GM19395 (cell line): ENCODE data around the gene NAP1L4.

Experiments
- ATAC-seq: cut with Tn5 transposase; IDR thresholded peaks from one replicate; pipeline ENCODE4 v1.9.1; 2021; ENCODE audit warnings: mild to moderate bottlenecking, moderate library complexity; ENCODE audit not compliant: unreplicated experiment

NAP1L4 gene, protein sequence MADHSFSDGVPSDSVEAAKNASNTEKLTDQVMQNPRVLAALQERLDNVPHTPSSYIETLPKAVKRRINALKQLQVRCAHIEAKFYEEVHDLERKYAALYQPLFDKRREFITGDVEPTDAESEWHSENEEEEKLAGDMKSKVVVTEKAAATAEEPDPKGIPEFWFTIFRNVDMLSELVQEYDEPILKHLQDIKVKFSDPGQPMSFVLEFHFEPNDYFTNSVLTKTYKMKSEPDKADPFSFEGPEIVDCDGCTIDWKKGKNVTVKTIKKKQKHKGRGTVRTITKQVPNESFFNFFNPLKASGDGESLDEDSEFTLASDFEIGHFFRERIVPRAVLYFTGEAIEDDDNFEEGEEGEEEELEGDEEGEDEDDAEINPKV

DNA sequence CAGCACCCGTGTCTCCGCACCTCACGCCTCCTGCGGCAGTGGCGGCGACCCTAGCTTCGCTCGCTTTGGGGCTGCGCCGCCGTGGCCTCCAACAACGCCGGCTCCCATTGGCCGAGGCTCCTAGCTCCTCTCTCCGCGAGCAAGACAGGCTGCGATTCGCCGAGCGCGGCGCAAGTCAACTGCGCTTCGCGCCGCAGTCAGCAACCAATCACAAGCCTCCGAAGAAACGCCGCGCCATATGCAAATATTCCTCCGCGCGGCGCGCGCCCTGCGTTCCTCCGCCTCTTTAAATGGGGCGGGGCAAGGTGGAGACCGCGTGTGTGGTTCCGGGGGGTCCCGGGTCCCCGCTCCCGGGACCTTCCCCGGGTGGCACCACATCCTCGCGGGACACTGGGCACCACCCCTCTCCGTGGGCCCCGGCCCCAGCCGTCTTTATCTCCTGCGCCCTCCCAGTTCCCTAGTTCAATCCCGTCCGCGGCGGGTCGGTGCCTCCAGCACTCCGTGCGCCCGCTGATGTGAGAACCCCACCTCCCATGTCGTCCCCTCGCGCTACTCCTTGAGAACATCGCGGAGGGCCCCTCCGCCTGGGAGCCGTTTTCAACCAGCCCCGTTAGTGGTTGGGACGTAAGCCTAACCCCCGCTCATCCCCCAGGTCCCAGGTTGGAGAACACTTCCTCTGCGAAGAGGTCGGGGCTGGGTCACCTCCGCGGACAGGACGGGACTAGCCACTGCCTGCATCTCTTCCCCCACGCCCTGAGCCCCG, at the start of gene NAP1L4:
TSS of gene NAP1L4 (minus strand) at position 96 of the 763 bp plus-strand sequence. CDS start 13,109 bp downstream, outside the sequence.
- ATAC-seq = peak; percentile 85

DNA sequence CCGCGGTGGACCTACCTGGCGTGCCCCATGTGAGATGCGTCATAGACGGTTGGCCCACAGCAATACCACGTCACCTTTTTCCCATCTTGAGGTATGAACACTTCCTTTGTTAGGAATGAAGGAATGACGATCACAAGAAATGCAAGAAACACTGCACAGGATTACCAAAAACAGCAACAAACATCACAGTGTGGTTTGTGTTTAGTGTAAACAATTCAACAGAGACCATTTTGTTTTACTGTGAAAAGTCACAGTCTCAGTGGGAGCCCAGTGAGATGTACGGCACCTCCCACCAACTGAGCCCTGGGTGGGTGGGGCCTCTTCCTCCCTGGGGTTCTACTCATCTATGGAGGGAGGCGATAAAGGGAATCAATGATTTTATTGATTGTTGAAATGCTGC, 48.8 kb upstream of the NAP1L4 start:
- ATAC-seq = no peak

DNA sequence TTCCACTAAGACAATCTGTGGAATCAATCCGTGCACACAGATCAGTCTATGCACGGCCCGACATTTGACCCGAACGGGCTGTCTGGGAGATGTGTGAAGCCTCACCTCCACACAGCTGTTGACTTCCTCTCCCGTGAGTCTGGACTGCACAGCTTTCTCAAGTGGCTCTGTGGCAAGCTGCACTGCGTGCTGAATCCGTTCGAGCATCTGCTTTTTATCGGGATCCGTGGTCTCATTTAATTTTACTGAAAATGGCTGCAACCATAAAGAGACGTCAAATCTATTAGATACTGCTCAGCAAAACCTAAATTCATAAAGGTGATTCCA, 45.8 kb upstream of the NAP1L4 start:
- no peak for ATAC-seq

DNA sequence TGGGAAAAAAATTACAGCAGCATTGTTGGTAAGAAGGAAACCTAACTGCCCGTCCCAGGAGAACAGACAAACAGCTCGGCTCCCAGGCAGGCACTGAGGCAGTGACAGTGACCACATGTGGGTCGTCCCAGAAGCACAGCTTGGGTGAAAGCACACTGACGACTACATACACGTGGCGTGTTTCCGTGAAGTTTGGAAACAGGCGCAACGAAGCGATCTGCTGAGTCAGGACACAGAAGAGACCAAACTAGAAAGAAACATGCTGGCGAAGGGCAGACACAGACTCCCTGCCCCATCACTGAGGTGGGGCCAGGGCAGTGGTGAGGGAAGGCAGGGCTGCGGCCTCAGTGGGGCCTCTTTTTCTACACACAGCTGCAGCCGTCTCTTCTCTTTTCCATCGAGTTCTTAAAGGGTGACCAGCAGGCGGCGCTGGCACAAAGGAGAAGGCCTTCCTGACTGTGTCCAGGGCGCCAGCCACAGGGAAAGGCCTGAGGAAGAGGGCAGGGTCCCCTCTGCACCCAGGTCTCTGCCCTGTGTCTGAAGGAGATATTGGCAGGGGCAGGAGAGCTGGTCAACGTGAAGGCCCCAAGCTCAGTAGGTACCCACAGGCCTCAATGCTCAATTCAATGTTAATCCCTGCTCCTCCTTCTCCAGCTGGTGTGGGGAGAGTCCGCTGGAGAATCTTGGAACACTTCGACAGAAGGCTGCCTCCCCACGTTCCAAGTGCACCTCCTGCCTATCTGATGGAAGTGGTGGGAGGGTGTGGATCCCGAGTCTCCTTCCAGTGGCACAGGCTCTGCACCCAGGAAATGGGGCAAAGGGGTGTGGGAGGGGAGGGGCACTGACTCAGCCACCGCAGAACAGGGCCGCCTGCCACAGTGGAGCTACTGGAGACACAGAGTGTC, 45.2 kb upstream of the NAP1L4 start:
- ATAC-seq = no peak

DNA sequence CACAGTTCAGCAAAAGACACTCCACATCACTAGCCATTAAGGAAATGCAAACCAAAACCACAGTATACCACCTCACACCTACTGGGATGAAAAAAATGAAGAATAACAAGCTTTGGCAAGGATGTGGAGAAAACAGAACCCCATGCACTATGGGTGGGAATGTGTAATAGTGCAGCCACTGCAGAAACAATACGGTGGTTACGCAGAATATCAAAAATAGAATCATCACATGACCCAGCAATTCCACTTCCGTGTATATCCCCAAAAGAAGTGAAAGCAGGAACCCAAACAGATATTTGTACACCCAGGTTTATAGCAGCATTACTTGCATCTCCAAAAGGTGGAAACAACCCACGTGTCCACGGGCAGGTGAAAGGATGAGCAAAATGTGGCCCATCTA, 44.3 kb upstream of the NAP1L4 start:
- ATAC-seq = no peak

DNA sequence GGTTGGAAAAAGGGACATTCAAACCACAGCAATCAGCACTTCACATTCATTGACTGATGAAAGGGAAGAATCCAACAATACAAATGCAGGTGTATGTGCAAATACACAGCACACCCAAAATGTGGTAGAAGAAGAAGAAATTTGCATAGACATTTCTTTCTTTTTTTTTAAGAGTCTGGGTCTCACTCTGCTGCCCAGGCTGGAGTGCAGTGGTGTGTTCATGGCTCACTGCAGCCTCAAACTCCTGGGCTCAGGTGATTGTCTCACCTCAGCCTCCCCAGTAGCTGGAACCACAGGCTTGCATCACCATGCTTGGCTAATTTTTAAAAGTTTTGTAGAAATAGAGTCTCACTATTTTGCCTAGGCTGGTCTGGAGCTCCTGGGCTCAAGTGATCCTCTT, 43.2 kb upstream of the NAP1L4 start:
- no peak for ATAC-seq

DNA sequence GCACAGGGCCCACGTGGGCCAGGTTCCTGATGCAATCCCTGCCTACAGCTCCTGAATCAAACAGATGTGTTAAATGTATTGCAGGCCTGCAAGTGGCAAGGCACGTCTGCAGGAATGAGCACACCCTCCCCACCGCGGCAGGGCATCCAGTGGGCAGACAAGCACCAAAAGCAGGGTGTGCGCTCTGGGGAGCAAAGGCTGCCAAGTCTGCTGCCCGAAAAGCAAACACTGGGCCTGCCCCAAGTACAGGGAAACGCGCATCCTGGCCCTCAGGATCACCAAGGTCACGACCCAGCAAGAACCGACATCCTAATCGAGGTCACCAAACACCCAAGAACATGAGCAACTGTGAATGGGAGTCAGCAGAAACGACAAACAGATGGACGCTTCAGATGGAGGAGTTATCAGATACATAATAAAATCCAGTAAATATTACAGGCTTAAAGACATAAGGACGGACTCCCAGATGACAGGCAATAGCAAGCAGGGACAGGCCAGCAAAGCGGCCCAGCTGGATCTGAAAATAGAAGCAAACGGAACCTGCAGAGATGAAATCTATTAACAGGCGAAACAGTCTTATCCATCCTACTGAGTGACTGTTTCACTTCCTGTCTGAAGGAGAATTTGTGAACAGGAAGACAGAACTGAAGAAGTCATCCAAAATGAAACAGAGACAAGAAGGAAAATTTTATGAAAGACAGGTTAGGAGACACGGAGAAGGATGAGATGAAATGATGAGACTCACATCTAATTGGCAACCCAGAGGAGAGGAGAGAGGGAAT, 38.4 kb upstream of the NAP1L4 start:
- no peak for ATAC-seq

DNA sequence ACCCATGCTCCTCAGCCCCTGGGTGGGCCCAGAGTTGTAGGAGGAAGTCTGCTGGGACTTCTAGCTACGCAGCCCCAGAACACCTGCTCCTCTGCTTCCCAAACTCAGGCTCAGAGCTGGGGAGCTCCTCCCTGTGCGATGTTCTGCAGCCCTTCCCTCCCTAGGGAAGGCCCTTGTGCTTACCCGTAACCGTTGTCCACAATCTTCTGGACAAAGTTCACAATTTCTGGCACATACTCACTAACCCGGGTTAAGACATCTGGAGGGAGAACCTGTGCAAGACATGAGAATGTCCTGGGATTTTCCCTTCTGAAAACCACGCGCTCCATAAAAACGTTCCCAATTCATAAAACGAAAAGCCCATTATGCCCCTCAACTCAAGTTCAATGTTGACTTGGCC, 36.7 kb upstream of the NAP1L4 start:
- ATAC-seq = no peak

DNA sequence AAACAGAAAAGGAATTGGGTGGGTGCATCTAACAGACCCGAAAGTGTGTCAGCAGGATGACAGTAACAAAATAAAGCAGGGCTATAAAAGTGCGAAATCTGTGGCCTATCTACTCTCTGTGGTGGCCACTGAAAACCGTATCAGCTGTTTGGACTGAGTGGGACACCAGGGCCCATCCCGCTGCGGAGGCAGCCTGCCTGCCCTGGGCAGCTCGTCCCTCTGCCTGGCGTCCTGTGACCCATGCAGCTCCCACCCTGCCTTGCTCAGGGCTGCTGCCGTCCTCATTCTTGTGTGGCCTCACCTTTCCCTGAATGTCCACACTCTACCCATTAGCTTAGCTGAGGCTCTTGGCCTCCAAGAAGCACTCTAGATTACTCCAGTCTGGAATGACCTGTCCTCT, 34.7 kb upstream of the NAP1L4 start:
- ATAC-seq = no peak

DNA sequence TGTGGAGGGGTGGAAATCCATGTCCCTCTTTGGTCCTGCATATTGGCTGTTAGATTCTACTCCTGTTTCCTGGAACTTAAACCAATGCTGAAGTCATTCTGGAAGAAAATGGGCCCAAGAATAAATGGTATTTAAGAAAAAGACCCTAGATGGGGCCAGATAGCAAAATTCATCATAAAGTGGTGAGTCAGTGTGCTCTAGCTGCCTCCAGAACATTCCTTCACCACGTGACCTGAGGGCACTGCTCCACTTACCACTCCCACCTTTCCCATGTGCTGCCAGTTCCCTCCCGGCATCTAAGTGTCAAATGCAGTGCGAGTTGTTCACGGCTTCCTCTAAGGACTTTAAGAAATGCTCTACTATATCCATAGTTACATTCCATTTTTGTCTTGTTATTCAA, 30.9 kb upstream of the NAP1L4 start:
- ATAC-seq = no peak

DNA sequence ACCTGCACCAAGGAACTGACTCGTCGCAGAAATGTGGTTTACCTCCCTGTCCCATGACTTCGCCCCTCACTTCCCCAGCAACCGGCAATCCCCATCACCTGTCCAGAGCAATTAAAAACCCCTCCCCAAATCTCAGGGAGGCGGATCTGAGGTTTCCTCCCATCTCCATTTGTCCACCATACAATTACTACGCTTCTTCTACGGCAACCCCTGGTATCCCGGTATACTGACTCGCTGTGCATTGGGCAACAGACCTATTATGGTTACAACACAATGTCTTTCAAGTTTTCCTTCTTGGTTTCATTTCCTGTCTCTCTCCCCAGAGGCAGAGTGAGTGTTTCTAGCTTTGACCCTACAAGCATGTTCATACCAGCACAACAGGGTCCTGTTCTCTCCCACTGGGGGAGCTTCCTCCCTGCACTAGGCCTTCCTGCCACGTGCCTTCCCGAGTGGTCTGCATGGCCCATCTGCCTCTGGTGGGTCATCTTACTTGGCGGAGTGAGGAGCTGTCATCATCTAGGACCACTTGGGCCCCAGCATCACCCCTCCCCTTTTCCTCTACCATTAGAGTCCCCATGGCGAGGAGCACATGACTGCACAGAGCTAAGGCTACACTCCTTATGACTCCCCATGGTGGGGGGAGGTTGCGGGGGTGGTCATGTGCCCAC, 30.3 kb upstream of the NAP1L4 start:
- peak; percentile 87 for ATAC-seq

DNA sequence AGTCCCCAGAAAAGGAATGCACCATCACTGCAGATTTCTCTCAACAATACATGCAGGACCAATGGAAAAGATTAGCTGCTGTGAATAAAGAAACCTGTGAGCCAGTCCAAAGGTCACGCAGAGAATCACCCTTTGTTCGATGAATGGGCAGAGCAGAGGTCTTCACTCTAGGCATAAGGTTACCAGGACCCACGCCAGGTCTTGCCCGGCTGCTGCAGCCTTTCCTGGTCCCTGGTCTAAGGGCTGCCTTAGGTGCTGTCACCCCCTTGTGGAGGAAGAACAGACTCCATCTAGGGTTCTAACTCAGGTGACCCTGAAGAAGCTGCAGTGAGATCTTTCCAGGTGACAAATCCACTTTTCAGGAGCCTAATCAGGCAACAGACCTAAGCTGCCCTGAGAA, 29.0 kb upstream of the NAP1L4 start:
- ATAC-seq = no peak

DNA sequence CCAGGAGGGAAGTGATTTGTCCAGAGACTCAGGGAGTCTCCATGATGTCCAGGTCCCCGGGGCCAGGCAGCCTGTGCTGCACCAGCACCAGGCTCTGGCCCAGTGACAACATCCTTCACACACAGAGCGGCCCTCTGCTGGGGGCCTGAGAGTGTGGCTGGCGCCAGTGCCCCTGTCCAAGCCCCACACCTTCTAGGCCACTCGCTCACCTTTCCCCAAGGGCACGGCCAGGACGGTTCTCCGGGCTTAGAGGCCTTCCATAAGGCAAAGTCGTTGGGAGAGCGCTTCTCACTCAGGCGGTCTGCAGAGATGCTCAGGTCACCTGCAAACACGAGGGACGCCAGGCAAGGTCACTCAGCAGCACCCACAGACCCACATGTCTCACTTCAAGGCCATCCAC, 27.9 kb upstream of the NAP1L4 start:
- ATAC-seq = no peak

DNA sequence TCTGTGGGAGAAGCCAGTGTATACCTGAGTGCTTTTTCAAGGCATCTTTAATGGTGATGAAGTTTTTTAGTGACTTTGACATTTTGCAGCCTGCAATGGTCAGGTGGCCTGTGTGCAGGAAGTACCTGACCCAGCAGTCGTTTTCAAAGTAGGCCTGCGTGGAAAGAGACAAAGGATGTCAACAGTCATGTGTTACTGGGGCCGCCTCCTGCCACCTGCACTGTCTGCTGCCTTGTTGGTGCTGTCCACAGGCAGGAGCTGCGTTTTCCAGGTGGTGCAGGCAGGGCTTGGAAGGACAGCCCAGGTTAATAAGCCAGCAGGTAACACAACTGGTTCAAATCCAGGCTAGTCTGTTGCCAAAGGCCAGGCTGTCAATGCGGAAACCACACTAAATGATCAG, 26.5 kb upstream of the NAP1L4 start:
- no peak for ATAC-seq

DNA sequence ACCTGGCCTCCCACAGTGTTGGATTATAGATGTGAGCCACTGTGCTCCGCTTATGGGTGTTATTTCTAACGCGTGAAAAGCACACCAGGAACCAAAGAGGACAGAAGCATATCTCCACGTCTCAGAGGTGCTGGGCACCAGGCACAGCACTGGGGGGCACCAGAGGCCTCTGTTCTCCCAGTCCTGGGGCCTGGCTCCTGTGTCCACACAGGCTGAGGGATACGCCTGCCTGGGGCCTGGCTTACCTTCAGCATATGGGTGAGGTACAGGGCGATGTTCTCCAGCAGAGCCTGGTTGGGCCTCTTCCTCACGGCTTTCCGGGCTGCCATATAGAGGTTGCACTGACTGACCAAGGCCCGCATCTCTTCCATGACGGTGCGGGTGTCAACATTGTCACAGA, 24.7 kb upstream of the NAP1L4 start:
- ATAC-seq = no peak

DNA sequence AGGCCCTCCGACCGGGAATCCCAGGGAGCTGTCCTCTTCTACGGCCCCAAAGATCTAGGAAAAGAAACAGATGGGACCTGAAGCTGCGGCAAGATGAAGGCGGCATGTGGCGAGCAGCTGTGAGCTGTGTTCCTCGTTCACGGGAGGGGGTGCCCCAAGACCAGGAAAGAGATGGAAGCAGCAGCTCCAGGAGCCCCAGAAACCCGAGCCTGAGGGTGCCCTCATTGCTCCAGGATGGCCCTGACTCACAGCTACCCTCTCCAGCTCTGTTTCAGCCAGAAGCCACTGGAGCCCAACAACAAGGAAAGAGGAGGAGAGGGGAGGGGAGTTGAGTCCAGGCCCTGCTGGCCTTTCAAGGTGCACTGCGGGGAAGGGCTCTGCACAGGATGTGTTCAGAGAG, 23.7 kb upstream of the NAP1L4 start:
- ATAC-seq = no peak

DNA sequence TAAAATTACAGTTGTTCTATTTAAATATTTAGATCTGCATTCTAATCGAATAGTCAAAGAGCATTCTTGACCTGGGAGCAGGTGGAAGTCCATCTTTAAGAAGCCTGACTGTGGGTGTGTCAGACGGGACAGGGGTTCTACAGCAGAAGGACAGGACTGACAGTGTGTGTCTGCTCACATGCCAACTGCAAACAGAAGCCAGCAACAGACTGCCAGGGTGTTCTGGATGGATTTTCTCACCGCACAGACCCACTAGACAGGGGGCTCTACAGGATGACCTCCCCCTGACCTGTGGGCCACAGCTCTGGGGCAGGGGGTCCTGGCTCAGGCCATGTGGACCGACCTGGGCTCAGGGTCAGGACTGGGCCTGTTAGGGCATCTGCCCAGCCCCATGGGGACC, 22.8 kb upstream of the NAP1L4 start:
- ATAC-seq = no peak

DNA sequence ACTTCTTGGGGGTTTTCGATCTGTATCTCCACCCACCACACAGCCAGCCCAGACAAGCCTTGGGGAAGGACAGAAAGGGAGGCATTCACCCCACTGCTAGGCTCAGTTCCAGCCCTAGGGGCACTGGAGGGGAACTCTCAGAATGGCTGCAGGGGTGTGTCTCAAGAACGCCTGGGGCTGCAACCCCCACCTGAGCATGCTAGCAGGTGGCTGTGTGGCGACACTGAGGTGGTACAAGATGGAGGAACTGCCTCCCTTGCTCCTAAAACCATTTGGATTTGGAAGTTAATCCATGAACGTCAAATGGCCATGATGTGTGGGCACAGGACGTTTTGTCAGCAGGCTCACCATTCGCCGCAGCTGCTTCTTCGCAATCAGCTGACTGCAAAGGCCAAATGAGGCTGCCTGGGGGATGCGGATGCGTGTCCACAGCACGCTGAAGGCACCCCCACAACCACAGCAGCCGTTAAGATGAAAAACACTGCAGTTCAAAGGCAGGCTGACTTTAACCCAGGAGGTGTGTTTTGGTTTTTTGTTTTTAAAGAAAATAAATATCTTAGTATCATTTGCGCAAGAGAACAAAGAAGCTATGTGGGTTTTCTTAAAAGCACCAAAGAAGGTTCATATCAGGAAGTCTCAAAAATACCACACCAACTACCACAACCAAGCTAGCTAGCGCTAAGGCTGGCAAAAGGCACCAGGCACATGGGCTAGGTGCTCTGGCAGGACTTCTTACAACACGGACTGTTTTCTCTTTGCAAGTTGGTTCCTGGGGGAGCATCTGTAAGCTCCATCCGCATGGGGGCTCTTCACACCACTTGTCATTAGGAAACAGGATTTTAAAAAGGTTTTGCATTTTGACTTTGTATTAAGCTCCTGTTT, 22.2 kb upstream of the NAP1L4 start:
- no peak for ATAC-seq
